B cell (primary cell): ENCODE measurements around the gene KCNC3. TPM values are rescaled to one million over a fixed set of nuclear protein-coding genes. Genes with fewer than 3 reads are reported as not detected.

Source experiments
- ATAC-seq: fragments of 200-7000 bp; cut with Tn5 transposase; one replicate; pipeline ENCODE4 v1.10.0; 2021; ENCODE audit warnings: low read depth, mild to moderate bottlenecking, moderate number of reproducible peaks, moderate library complexity
- CTCF ChIA-PET: fragments of 350-600 bp; sonication (Branson Sonifier 250); formaldehyde crosslinking; loops from one replicate; lab custom pipeline; 2021; ENCODE audit warnings: antibody characterized with exemption, inconsistent platforms; lab: Charles Lee
- POLR2A ChIA-PET: fragments of 350-600 bp; sonication (Branson Sonifier 250); formaldehyde crosslinking; loops from one replicate; lab custom pipeline; 2021; ENCODE audit warnings: antibody characterized with exemption; lab: Charles Lee
- DNase-seq: peaks from one replicate; pipeline ENCODE4 v3.0.0; 2013
- H2AFZ ChIP-seq: 2 replicates; pipeline ENCODE4 v1.6.1; 2012; ENCODE audit warnings: mild to moderate bottlenecking, low read depth, low read length; ENCODE audit not compliant: insufficient read depth, poor library complexity, severe bottlenecking
- H3K27ac ChIP-seq, 2 donors: 1 replicate in 1 of 2; 2 replicates in 1 of 2; pipeline ENCODE4 v1.5.1; 2012 to 2013; ENCODE audit warnings: low read length in 2 of 2, mild to moderate bottlenecking in 2 of 2, moderate library complexity in 1 of 2
- H3K27me3 ChIP-seq, 4 experiments: fragments of 200-600 bp in 1 of 4; sonication (generic) in 1 of 4; replicated peaks in 1 of 4; 1 replicate in 2 of 4; 2 replicates in 2 of 4; pipeline versions ENCODE4 v1.6.1 to v1.7.0; 2013 to 2016; ENCODE audit warnings: low read length in 3 of 4, mild to moderate bottlenecking in 2 of 4, mixed read lengths in 1 of 4, moderate library complexity in 1 of 4; ENCODE audit not compliant: insufficient read depth in 4 of 4, control insufficient read depth in 3 of 4; ENCODE audit errors: control extremely low read depth in 1 of 4
- H3K36me3 ChIP-seq, 2 experiments: replicated peaks in 1 of 2; 1 replicate in 1 of 2; 2 replicates in 1 of 2; pipeline versions ENCODE4 v1.6.1 to v1.7.1; 2013; ENCODE audit warnings: low read length in 1 of 2; ENCODE audit not compliant: insufficient read depth in 2 of 2, control insufficient read depth in 1 of 2; ENCODE audit errors: control extremely low read depth in 1 of 2, extremely low read depth in 1 of 2
- H3K4me1 ChIP-seq, 2 donors: fragments of 200-600 bp in 1 of 2; sonication (generic) in 1 of 2; 1 replicate in 1 of 2; 2 replicates in 1 of 2; pipeline versions ENCODE4 v1.5.1 to v1.6.1; 2013 to 2017; ENCODE audit warnings: low read length in 2 of 2; ENCODE audit not compliant: control insufficient read depth in 2 of 2, insufficient read depth in 2 of 2
- H3K4me2 ChIP-seq: replicated peaks from 2 replicates; pipeline ENCODE3; 2012; ENCODE audit warnings: mild to moderate bottlenecking, low read depth, low read length; ENCODE audit not compliant: poor library complexity, severe bottlenecking
- H3K4me3 ChIP-seq, 5 experiments: fragments of 200-600 bp in 1 of 5; sonication (generic) in 1 of 5; 1 replicate in 3 of 5; 2 replicates in 2 of 5; pipeline versions ENCODE4 v1.5.1 to v1.7.0; 2011 to 2016; ENCODE audit warnings: low read length in 4 of 5, mild to moderate bottlenecking in 4 of 5, low read depth in 2 of 5, control low read depth in 1 of 5, moderate library complexity in 1 of 5; ENCODE audit not compliant: insufficient read depth in 1 of 5; ENCODE audit errors: control extremely low read depth in 1 of 5, extremely low read depth in 1 of 5
- H3K79me2 ChIP-seq: fragments of 200-600 bp; sonication (generic); one replicate; pipeline ENCODE4 v1.6.0; 2016; ENCODE audit warnings: low read length; ENCODE audit not compliant: control insufficient read depth, insufficient read depth
- H3K9ac ChIP-seq: fragments of 200-600 bp; sonication (generic); 2 replicates; pipeline ENCODE4 v1.6.1; 2017; ENCODE audit warnings: mild to moderate bottlenecking, low read length, moderate library complexity
- H3K9me3 ChIP-seq, 3 donors: one replicate each; pipeline versions ENCODE4 v1.6.1 to v1.7.1; 2013; ENCODE audit warnings: low read length in 2 of 3; ENCODE audit not compliant: control insufficient read depth in 2 of 3, insufficient read depth in 1 of 3; ENCODE audit errors: control extremely low read depth in 1 of 3
- H4K20me1 ChIP-seq: 2 replicates; pipeline ENCODE4 v1.6.0; 2012; ENCODE audit warnings: mild to moderate bottlenecking, low read length; ENCODE audit not compliant: insufficient read depth, control insufficient read depth, poor library complexity, severe bottlenecking
- H3K27ac Mint-ChIP-seq: one replicate; pipeline ENCODE4 v1.8.0; 2021; ENCODE audit warnings: mixed read lengths
- H3K27me3 Mint-ChIP-seq: one replicate; pipeline ENCODE4 v1.8.0; 2021; ENCODE audit warnings: mixed read lengths
- H3K4me1 Mint-ChIP-seq: one replicate; pipeline ENCODE4 v1.8.0; 2021; ENCODE audit warnings: mixed read lengths
- H3K4me3 Mint-ChIP-seq: one replicate; pipeline ENCODE4 v1.8.0; 2021; ENCODE audit warnings: mixed read lengths
- H3K9me3 Mint-ChIP-seq: one replicate; pipeline ENCODE4 v1.8.0; 2022; ENCODE audit warnings: mixed read lengths; ENCODE audit not compliant: insufficient read depth
- EZH2 ChIP-seq: IDR thresholded peaks from 2 replicates; pipeline ENCODE4 v1.6.1; 2012; ENCODE audit warnings: borderline replicate concordance, low read depth, mild to moderate bottlenecking, moderate library complexity, low read length; ENCODE audit not compliant: insufficient read depth, poor library complexity, severe bottlenecking
- WGBS: methylation state at CpG from one replicate; pipeline ENCODE4 v1.1.5; 2013; ENCODE audit warnings: missing lambda C conversion rate; ENCODE audit not compliant: insufficient coverage; 5-methylcytosine and 5-hydroxymethylcytosine counted together
- intact Hi-C: fragments of 100-400 bp; cut with micrococcal nuclease; formaldehyde crosslinking; loops from one replicate; pipeline ENCODE4 v1.10.0; 2022
- polyA plus RNA-seq: library from polyadenylated mRNA; depleted of rRNA; stranded (reverse); fragments of >200 nt; gene quantifications from 2 replicates; pipeline ENCODE4 v1.2.3, GENCODE V29; 2012
- total RNA-seq, 2 donors: library from RNA; stranded (reverse); fragments of 120-200 nt in 1 of 2; gene quantifications; 1 replicate in 1 of 2; 2 replicates in 1 of 2; pipeline versions ENCODE4 v1.2.3 to v1.2.4, GENCODE V29; 2013 to 2022
- TF ChIP-seq, protein P1 (sequence below): fragments of 200-600 bp; IDR thresholded peaks from one replicate; pipeline ENCODE4 v1.8.0; 2022; ENCODE audit warnings: antibody characterized with exemption, mild to moderate bottlenecking

The KCNC3 gene
- total and polyA plus RNA-seq, 2 donors (not counting 1 experiment from before 2014, with no cell fraction given), result 12.3 to 23.0 TPM

DNA sequence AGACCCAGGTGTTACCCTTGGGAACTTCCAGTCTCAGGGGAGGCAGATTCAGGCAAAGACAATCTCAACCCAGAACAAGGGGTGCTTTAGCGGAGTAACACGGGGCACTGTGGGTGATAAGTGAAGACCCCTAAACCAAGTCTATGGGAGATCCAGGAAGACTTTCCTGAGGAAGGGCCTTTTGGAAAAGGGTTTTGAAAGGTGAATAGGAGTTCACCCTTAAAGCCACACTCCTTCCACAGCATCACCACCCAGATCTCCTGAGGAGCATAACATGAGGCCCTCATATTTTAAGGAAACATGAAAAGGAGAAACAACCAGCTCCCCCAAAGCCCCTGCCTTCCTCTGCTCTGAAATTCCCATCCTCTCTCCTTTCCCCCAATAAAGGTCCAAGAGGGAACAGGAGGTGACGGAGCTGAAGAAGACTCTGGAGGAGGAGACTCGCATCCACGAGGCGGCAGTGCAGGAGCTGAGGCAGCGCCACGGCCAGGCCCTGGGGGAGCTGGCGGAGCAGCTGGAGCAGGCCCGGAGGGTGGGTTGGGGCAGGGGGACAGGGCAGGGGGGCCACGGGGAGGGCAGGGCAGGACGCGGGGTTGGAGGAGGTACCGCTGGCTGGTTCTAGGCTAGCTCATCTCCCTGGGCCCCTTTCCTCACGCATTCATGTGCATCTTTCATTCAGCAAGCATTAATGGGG lies 52.7 kb downstream of the KCNC3 start:
- no peak for TF ChIP-seq EZH2
- TF ChIP-seq, protein P1, sequence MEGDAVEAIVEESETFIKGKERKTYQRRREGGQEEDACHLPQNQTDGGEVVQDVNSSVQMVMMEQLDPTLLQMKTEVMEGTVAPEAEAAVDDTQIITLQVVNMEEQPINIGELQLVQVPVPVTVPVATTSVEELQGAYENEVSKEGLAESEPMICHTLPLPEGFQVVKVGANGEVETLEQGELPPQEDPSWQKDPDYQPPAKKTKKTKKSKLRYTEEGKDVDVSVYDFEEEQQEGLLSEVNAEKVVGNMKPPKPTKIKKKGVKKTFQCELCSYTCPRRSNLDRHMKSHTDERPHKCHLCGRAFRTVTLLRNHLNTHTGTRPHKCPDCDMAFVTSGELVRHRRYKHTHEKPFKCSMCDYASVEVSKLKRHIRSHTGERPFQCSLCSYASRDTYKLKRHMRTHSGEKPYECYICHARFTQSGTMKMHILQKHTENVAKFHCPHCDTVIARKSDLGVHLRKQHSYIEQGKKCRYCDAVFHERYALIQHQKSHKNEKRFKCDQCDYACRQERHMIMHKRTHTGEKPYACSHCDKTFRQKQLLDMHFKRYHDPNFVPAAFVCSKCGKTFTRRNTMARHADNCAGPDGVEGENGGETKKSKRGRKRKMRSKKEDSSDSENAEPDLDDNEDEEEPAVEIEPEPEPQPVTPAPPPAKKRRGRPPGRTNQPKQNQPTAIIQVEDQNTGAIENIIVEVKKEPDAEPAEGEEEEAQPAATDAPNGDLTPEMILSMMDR, result no peak
- ChIA-PET POLR2A (no interaction called here), CTCF (no interaction called here)
- H3K27me3 ChIP-seq, result peaks cover 0 to 12% (median 0%) of the 10 kb centered on the region in 4 experiments
- no peaks in the 10 kb centered on the region for H3K36me3 ChIP-seq
- no peaks in the 10 kb centered on the region for H3K9me3 ChIP-seq
- no peak overlapping the region for H3K9ac ChIP-seq
- H3K4me1 Mint-ChIP-seq, result no peaks in the 10 kb centered on the region
- peaks cover 15% of the 10 kb centered on the region for H3K27me3 Mint-ChIP-seq
- no peak overlapping the region for H3K27ac ChIP-seq
- no peak overlapping the region for H3K4me3 ChIP-seq
- no peak overlapping the region for H3K27ac Mint-ChIP-seq
- H3K4me1 ChIP-seq, result no peaks in the 10 kb centered on the region
- ATAC-seq (no peak), DNase-seq (no peak)
- no peak overlapping the region for H3K4me3 Mint-ChIP-seq
- H3K4me2 ChIP-seq, result no peak overlapping the region
- no peaks in the 10 kb centered on the region for H4K20me1 ChIP-seq
- no peak overlapping the region for H2AFZ ChIP-seq
- intact Hi-C loops, result no loop called here
- H3K9me3 Mint-ChIP-seq, result no peaks in the 10 kb centered on the region
- 94% methylated on average over 7 of the region's 15 CpGs for WGBS
- H3K79me2 ChIP-seq, result no peaks in the 10 kb centered on the region

DNA sequence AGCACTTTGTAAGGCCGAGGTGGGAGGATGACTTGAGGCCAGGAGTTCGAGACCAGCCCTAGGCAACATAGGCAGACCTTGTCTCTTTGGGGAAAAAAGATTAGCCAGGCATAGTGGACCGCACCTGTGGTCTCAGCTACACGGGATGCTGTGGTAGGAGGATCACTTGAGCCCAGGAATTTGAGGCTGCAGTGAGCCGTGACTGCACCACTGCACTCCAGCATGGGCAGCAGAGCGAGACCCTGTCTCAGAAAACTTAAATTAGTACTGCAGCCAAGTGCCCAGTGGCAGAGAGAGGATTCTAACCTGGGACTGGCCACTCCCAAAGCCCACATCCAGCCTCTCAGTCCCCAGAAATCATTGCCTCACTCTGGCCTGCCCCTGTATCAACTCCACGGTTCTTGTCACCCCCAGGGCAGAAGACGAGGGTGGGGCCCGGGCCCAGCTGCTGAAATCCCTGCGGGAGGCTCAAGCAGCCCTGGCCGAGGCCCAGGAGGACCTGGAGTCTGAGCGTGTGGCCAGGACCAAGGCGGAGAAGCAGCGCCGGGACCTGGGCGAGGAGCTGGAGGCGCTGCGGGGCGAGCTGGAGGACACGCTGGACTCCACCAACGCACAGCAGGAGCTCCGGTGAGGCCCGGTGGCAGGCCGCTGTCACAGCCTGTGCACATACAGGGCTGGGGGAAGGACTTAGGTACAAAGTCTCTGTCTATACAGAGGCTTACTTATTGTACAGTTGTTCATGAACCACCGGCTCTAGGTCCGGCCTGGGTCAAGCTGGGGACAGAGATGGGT lies 53.4 kb downstream of the KCNC3 start:
- no peak overlapping the region for H3K4me3 Mint-ChIP-seq
- Histone ChIP-seq H3K9ac (no peak overlapping the region), H3K4me2 (no peak overlapping the region), H2AFZ (no peak overlapping the region), H3K4me3 (no peak overlapping the region), H3K36me3 (no peaks in the 10 kb centered on the region), H3K4me1 (no peaks in the 10 kb centered on the region), H3K27ac (no peak overlapping the region), H3K27me3 (peaks cover 0 to 12% (median 0%) of the 10 kb centered on the region in 4 experiments), H3K9me3 (no peaks in the 10 kb centered on the region), H3K79me2 (no peaks in the 10 kb centered on the region), H4K20me1 (no peaks in the 10 kb centered on the region)
- 85% methylated on average over 25 of the region's 26 CpGs for WGBS
- no peak for ATAC-seq
- ChIA-PET CTCF (no interaction called here), POLR2A (no interaction called here)
- no peak for DNase-seq
- no peak overlapping the region for H3K27ac Mint-ChIP-seq
- intact Hi-C loops, result no loop called here
- H3K27me3 Mint-ChIP-seq, result peaks cover 13% of the 10 kb centered on the region
- H3K4me1 Mint-ChIP-seq, result no peaks in the 10 kb centered on the region
- no peaks in the 10 kb centered on the region for H3K9me3 Mint-ChIP-seq
- TF ChIP-seq EZH2, result no peak
- TF ChIP-seq, protein P1, result no peak
